ENCODE measurements around the gene ABCC2.

GRCh38 chr10:99775850-99776249 lies 6.6 kb upstream of the ABCC2 start:
- TF ChIP-seq, protein P1, sequence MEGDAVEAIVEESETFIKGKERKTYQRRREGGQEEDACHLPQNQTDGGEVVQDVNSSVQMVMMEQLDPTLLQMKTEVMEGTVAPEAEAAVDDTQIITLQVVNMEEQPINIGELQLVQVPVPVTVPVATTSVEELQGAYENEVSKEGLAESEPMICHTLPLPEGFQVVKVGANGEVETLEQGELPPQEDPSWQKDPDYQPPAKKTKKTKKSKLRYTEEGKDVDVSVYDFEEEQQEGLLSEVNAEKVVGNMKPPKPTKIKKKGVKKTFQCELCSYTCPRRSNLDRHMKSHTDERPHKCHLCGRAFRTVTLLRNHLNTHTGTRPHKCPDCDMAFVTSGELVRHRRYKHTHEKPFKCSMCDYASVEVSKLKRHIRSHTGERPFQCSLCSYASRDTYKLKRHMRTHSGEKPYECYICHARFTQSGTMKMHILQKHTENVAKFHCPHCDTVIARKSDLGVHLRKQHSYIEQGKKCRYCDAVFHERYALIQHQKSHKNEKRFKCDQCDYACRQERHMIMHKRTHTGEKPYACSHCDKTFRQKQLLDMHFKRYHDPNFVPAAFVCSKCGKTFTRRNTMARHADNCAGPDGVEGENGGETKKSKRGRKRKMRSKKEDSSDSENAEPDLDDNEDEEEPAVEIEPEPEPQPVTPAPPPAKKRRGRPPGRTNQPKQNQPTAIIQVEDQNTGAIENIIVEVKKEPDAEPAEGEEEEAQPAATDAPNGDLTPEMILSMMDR (IDR thresholded peaks at IDR 0.05): no peak
- no peak for TF ChIP-seq EP300 (IDR thresholded peaks at IDR 0.05)
